Right renal cortex interstitium (tissue), 3 donors: ENCODE data around the gene WNT8A. TPM values are rescaled to one million over a fixed set of nuclear protein-coding genes. Genes with fewer than 3 reads are reported as not detected.

Experiments
- DNase-seq, 3 donors: peaks; one replicate each; pipeline ENCODE4 v3.0.0-alpha.2; 2013; ENCODE audit warnings: low read depth in 3 of 3, low spot score in 2 of 3
- polyA plus RNA-seq, 3 donors: library from polyadenylated mRNA; unstranded; fragments of 120-200 nt; gene quantifications; one replicate each; pipeline ENCODE4 v1.2.1, GENCODE V29; 2013; ENCODE audit not compliant: insufficient read length in 3 of 3

The WNT8A gene
- polyA plus RNA-seq, 3 donors = 0.10 to 0.27 TPM; not detected in 1

DNA sequence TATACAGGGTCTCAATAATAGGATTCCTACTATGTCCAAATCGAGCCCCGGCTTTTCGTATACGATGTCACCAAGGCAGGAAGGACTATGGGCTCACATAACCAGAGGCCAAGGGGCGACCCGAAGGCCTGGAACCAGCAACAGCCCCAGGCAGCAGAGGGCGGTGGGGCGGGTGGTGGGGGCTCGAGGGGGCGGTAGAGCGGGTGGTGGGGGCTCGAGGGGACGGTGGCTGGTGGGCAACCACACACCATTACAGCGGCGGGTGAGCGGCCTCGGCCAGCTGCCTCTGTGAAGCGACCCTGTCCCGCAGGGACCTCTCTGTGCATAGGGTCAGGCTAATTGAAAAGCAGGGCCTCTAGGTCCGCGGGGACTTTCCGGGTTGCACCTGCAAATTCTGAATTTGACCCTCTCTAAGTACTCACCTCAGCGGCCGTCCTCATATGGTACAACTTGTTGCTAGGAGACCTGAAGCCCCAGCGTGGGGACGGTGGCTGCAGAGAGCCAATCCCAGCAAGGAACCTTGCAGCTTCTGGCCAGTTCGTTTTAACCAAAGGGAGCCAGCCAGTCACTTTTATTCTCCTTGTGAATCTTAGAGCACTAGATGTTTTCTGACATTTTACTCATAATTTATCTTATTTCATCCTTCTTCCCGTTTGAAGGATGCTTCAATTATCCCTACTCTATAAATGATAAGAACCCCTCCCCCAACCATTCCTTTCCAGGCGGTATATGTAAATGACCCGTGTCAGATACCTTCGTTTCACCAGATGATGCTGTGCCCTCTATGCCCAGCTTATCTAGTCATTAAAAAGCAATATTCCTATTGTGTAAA, 55.3 kb downstream of the WNT8A start, which contains the start of gene NME5:
TSS of gene NME5 (minus strand) at position 480 of the 832 bp plus-strand sequence. CDS start 648 bp downstream, outside the sequence.
- peak; percentile 57 to 67 (median 60) for DNase-seq

DNA sequence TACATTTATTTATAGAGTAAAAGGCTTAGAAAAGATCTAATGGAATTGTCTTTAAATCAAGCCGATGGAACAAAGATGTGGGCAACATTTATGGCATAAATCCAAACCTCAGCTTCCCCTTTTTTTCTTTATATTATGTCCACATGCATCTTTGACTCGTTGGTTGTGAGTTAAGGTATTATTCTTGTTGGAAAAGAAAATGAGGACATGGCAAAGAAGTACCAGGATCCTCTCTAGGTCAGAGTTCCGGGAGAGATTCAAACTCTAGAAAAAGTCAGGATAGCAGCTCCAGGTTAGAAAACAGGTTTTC, 55.9 kb downstream of the WNT8A start:
- no peak for DNase-seq

DNA sequence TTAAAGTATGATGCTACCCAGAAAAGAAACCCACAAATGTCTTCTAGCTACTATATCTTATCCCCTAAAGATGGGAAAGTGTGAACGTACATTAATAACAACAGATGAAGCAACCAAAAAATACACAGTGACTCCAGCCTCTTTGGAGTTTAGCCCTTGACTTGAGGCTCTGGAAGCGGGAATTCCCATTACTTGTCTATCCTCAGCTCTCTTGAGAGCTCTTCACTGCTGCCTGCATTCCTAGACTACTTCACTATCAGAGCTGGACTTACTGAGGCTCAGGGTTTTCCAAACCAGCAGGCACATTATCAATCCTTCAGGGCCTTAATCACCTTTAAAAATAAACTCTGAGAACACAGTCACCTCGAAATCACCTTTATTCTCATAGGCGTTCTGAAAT, 56.4 kb downstream of the WNT8A start:
- no peak for DNase-seq

Other genes with a start within 250 kb of the WNT8A start
- gene MYOT, start 216.2 kb upstream of the WNT8A start, polyA plus RNA-seq = 1 to 10 TPM in 2 of 3 donors, under 1 TPM in 1; 0.94 to 1.5 (median 1.4) TPM
- under 1 TPM in 2 of 3 donors, not detected in 1; 0.26 to 0.44 TPM for gene PKD2L2, start 194.6 kb upstream of the WNT8A start, polyA plus RNA-seq
- 10 to 100 TPM; 52.5 to 56.2 (median 52.8) TPM for gene FAM13B, start 51.0 kb upstream of the WNT8A start, polyA plus RNA-seq
- gene NME5, start 55.4 kb downstream of the WNT8A start, polyA plus RNA-seq = 10 to 100 TPM; 22.7 to 24.9 (median 23.3) TPM
- 100 to 1,000 TPM; 118 to 139 (median 127) TPM for gene BRD8, start 94.6 kb downstream of the WNT8A start, polyA plus RNA-seq
- gene KIF20A, start 95.1 kb downstream of the WNT8A start, polyA plus RNA-seq = 10 to 100 TPM; 44.0 to 47.8 (median 47.0) TPM
- gene CDC23, start 129.3 kb downstream of the WNT8A start, polyA plus RNA-seq = 10 to 100 TPM; 62.1 to 67.3 (median 65.4) TPM
- 1 to 10 TPM; 2.3 to 3.8 (median 3.6) TPM for gene GFRA3, start 190.6 kb downstream of the WNT8A start, polyA plus RNA-seq
- 1 to 10 TPM; 6.8 to 8.4 (median 7.8) TPM for gene CDC25C, start 247.8 kb downstream of the WNT8A start, polyA plus RNA-seq